ENCODE data around the gene HSPB2.

DNA sequence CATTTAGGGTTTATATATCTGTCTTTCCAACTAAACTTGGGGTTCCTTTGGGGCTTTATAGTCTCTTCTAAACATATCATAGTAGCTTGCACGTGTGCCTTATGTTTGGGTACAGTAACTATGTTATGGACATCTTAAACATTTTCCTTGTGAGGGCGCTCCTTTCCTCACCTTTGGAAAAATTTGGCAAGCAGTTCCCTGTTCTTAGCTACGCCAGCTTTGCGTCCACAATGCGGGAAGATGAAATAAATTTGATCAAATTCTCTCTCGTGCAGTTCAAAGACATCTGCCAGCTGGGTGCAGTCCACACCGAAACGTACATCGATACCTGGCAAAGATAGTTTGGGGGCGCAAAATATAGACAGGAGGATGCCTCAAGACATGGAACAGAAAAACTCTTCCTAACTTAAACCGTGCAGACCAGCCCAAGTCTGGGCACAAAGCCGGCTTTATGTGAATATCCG, 34.1 kb upstream of the HSPB2 start:
- TF ChIP-seq BHLHE40 (IDR thresholded peaks at IDR 0.05; ENCODE audit: borderline replicate concordance in 1 of 2, low read depth in 2 of 2, low read length in 1 of 2), result no peak; a peak in 1 of 4 replicates
- TF ChIP-seq EZH2 (IDR thresholded peaks at IDR 0.05; ENCODE audit: borderline replicate concordance, control insufficient read depth, low read depth, low read length), result no peak
- TF ChIP-seq, protein P1, sequence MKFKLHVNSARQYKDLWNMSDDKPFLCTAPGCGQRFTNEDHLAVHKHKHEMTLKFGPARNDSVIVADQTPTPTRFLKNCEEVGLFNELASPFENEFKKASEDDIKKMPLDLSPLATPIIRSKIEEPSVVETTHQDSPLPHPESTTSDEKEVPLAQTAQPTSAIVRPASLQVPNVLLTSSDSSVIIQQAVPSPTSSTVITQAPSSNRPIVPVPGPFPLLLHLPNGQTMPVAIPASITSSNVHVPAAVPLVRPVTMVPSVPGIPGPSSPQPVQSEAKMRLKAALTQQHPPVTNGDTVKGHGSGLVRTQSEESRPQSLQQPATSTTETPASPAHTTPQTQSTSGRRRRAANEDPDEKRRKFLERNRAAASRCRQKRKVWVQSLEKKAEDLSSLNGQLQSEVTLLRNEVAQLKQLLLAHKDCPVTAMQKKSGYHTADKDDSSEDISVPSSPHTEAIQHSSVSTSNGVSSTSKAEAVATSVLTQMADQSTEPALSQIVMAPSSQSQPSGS (IDR thresholded peaks at IDR 0.05; ENCODE audit: low read length), result no peak
- no peak for TF ChIP-seq LARP7 (IDR thresholded peaks at IDR 0.05)
